Tibial nerve (tissue), 4 donors: ENCODE results near the gene S100A5.

Source experiments
- CTCF ChIP-seq, 5 experiments: fragments of 200-600 bp in 3 of 5; fragments of 450-650 bp in 2 of 5; sonication (generic) in 3 of 5; IDR thresholded peaks; one replicate each; pipeline ENCODE4 v1.5.1; 2016 to 2019; ENCODE audit warnings: antibody characterized with exemption in 5 of 5, mild to moderate bottlenecking in 3 of 5, moderate library complexity in 2 of 5
- EP300 ChIP-seq, 2 donors: sonication (generic); formaldehyde crosslinking; IDR thresholded peaks; one replicate each; pipeline ENCODE4 v1.6.1; 2017; ENCODE audit warnings: antibody characterized with exemption in 2 of 2, mild to moderate bottlenecking in 1 of 2
- POLR2A ChIP-seq, 2 donors: fragments of 450-650 bp; IDR thresholded peaks; one replicate each; pipeline ENCODE4 v1.6.1; 2017; ENCODE audit warnings: antibody characterized with exemption in 2 of 2, mild to moderate bottlenecking in 2 of 2, moderate library complexity in 2 of 2

- TF ChIP-seq EP300 (IDR thresholded peaks at IDR 0.05) (no peak), CTCF (IDR thresholded peaks at IDR 0.05) (no peak), POLR2A (IDR thresholded peaks at IDR 0.05) (no peak)
Measured at GRCh38 chr1:153556348-153556747, 15.6 kb upstream of the S100A5 start.
